ENCODE measurements around the gene LAPTM5.

The LAPTM5 gene

GRCh38 chr1:30764939-30765555 is 7.5 kb upstream of the LAPTM5 start:
- no peaks in the 10 kb centered on the region for H3K36me3 ChIP-seq
- TF ChIP-seq CTCF (IDR thresholded peaks at IDR 0.05), result no peak
- H3K4me3 ChIP-seq, result no peak overlapping the region
- DNase-seq, result no peak
- intact Hi-C loops (cut with DNase I; ENCODE audit: low total_unique reads), result no loop called here
- H3K27ac ChIP-seq, result no peak overlapping the region
- peaks cover 0 to 37% (median 32%) of the 10 kb centered on the region in 4 donors for H3K4me1 ChIP-seq
- H3K9me3 ChIP-seq, result no peaks in the 10 kb centered on the region
- H3K27me3 ChIP-seq, result no peaks in the 10 kb centered on the region

DNA sequence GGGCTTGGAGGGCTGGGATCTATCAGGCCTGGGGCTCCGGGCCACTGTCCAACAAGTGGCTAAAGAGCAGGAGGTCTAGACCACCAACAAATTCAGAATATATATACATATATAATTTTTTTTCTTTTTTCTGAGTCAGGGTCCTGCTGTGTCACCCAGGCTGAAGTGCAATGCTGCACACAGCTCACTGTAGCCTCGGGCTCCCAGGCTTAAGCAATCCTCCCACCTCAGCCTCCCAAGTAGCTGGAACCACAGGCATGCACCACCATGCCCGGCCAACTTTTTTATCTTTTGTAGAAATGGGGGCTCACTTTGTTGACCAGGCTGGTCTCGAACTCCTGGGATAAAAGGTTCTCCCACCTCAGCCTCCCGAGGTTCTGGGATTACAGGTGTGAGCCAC is 6.8 kb upstream of the LAPTM5 start:
- peaks cover 0 to 37% (median 32%) of the 10 kb centered on the region in 4 donors for H3K4me1 ChIP-seq
- intact Hi-C loops (cut with DNase I; ENCODE audit: low total_unique reads), result no loop called here
- no peaks in the 10 kb centered on the region for H3K36me3 ChIP-seq
- H3K27me3 ChIP-seq, result no peaks in the 10 kb centered on the region
- H3K9me3 ChIP-seq, result no peaks in the 10 kb centered on the region
- no peak overlapping the region for H3K4me3 ChIP-seq
- no peak for DNase-seq
- peak overlapping the region; percentile 72 to 88 for H3K27ac ChIP-seq
- TF ChIP-seq CTCF (IDR thresholded peaks at IDR 0.05), result no peak

DNA sequence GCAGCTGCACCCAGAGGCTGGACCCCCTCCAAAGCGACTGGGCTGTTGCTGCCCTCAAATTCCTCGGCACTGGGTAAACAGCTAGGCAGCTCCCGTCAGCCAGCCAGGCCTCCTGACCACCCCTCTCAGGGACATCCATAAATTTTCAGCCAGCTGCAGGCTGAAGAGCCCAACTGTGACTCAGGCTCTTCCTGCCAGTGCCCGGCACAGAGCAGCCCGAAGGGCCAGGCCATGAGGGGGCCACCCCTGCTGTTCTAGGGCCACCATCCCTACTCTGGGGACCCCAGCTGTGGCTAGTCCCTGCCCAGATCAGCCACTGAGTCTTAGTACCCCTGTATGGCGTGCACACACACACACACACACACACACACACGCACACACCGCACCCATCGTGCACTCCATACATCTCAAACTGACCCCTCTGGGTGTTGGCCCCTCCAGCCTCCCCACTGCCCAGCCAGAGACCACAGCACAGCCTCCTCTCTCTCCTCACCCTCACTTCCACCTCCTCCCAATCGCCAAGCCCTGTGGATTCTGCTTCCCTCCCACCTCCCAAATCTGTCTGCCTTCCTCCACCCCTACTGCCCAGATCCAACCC is 6.2 kb upstream of the LAPTM5 start:
- Histone ChIP-seq H3K4me1 (peaks cover 0 to 37% (median 32%) of the 10 kb centered on the region in 4 donors), H3K9me3 (no peaks in the 10 kb centered on the region), H3K4me3 (no peak overlapping the region), H3K27ac (peak overlapping the region; percentile 72 to 88), H3K36me3 (no peaks in the 10 kb centered on the region), H3K27me3 (no peaks in the 10 kb centered on the region)
- peak; percentile 60 to 86 for DNase-seq
- TF ChIP-seq CTCF (IDR thresholded peaks at IDR 0.05), result no peak
- intact Hi-C loops (cut with DNase I; ENCODE audit: low total_unique reads), result no loop called here

- peak overlapping the region; percentile 72 to 88 for H3K27ac ChIP-seq
- H3K4me1 ChIP-seq, result peaks cover 0 to 37% (median 32%) of the 10 kb centered on the region in 4 donors
- no peaks in the 10 kb centered on the region for H3K27me3 ChIP-seq
- intact Hi-C loops (cut with DNase I; ENCODE audit: low total_unique reads), result no loop called here
- H3K36me3 ChIP-seq, result no peaks in the 10 kb centered on the region
- no peak for TF ChIP-seq CTCF (IDR thresholded peaks at IDR 0.05)
- no peaks in the 10 kb centered on the region for H3K9me3 ChIP-seq
- no peak for DNase-seq
- no peak overlapping the region for H3K4me3 ChIP-seq
Measured at GRCh38 chr1:30762930-30763650, 5.5 kb upstream of the LAPTM5 start.

- Histone ChIP-seq H3K9me3 (no peaks in the 10 kb centered on the region), H3K27ac (peak overlapping the region; percentile 40 to 72), H3K27me3 (no peaks in the 10 kb centered on the region), H3K4me3 (no peak overlapping the region), H3K36me3 (no peaks in the 10 kb centered on the region), H3K4me1 (peaks cover 0 to 37% (median 32%) of the 10 kb centered on the region in 4 donors)
- intact Hi-C loops (cut with DNase I; ENCODE audit: low total_unique reads), result no loop called here
- DNase-seq, result no peak
- TF ChIP-seq CTCF (IDR thresholded peaks at IDR 0.05), result no peak
Measured at GRCh38 chr1:30762152-30762929, 4.8 kb upstream of the LAPTM5 start.
